ENCODE measurements around the gene ARL6IP4. TPM values are rescaled to one million over a fixed set of nuclear protein-coding genes. Genes with fewer than 3 reads are reported as not detected.

The ARL6IP4 gene
- total RNA-seq (ENCODE audit: low replicate concordance), result 140 and 146 TPM in 2 replicates
- long read RNA-seq, transcript ARL6IP4-220 (6 exons, 1,591 nt), result major isoform, 10 of 53 reads
- long read RNA-seq, transcript ARL6IP4-201 (6 exons, 1,644 nt), result major isoform, 10 of 53 reads
- long read RNA-seq, transcript ARL6IP4-210 (6 exons, 1,491 nt), result minor isoform, 7 of 53 reads
- long read RNA-seq, partial matches to known transcripts, result 3 of 53 reads
- long read RNA-seq, other reads (novel, unspliced or antisense), result 21 of 53 reads

DNA sequence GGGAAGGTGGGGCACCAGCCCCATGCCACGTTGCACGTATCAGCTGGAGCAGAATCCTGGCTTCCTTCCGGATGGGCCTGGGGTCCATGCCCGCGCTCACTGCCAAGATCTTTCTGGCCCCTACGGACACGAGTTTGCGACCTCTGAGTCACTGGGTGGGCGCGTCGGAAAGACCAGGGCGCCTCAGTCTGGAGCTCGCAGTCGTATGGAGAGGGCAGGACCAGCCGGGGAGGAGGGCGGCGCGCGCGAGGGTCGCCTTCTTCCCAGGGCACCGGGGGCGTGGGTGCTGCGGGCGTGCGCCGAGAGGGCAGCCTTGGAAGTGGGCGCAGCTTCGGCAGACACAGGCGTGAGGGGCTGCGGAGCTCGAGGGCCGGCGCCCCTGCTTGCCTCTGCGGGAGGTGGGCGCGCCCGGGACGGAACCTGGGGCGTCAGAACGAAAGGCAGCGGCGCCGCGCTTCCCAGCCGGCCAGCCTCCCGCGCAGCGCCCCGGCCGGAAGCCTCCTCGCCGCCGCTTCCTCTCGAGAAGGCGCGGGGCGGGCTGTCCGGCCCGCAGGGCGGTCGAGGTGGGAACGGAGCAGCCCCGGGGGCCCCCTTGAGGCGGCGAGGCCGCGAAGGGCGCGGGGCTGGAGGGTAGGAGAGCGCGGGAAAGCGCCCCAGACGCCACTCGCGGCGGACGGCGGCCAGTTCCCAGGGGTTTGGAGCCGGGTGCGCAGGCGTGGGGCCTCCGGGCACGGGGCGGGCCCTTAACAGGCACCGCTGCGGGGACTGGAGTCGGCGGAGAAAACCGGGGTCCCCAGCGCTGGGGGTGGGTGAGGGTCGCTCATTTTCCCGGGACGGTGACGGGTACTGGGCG lies at the start of gene ARL6IP4:
TSS of gene ARL6IP4 (plus strand) at position 499 of the 853 bp plus-strand sequence. CDS start 459 bp downstream, outside the sequence.
- DNase-seq (ENCODE audit: extremely low spot score, unreplicated experiment), result no peak
- Mint-ChIP-seq H3K27ac (peak within 1 kb of the TSS; percentile 84), H3K4me3 (peak within 1 kb of the TSS; percentile 95), H3K27me3 (no peaks in the 10 kb centered on the region), H3K4me1 (ENCODE audit: unreplicated experiment) (peaks cover 35% of the 10 kb centered on the region), H3K9me3 (no peaks in the 10 kb centered on the region), H3K36me3 (no peaks in the 10 kb centered on the region)
- peak; percentile 19 for TF ChIP-seq CTCF (conservative IDR thresholded peaks at IDR 0.05)

DNA sequence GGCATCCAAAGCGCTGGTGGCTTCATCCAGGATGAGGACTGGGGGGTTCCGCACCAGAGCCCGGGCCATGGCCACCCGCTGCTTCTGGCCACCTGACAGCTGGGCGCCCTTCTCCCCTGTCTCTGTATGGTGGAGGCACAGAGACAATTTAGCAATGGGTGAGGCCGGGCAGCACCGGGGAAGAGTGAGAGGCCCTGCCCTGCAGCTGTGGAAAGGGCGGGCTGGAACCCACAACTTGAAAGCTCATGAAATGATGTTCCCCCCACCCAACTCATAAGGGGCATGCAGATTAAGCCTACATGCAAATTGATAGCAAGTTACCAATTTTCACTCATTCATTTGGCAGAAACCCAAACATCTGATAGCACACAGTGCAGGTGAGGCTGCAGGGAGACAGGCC lies 48.3 kb upstream of the ARL6IP4 start:
- Mint-ChIP-seq H3K4me1 (ENCODE audit: unreplicated experiment) (no peaks in the 10 kb centered on the region), H3K4me3 (no peak overlapping the region)
- DNase-seq (ENCODE audit: extremely low spot score, unreplicated experiment), result no peak

DNA sequence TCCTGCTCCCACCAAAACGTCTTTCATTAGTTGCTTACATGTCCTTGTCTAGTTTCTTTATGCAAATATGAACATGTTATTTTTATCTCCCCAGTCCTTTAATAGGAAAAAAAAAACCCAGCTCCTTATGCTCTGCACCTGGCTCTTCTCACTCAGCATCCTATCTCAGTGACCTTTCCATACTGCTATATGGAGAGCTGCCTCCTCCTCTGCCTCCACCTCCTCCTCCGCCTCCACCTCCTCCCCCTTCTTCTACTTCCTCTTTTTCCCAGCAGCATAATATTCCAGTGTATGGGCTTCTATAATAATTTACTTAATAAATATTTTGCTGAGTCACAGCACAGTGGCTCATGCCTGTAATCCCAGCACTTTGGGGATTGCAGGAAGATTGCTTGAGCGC lies 45.8 kb upstream of the ARL6IP4 start:
- Mint-ChIP-seq H3K4me1 (ENCODE audit: unreplicated experiment) (no peaks in the 10 kb centered on the region), H3K27ac (no peak overlapping the region), H3K9me3 (no peaks in the 10 kb centered on the region), H3K27me3 (no peaks in the 10 kb centered on the region), H3K36me3 (no peaks in the 10 kb centered on the region), H3K4me3 (no peak overlapping the region)
- no peak for TF ChIP-seq CTCF (conservative IDR thresholded peaks at IDR 0.05)
- DNase-seq (ENCODE audit: extremely low spot score, unreplicated experiment), result no peak

More for the DNA sequence above, 48.3 kb upstream of the ARL6IP4 start:
- Mint-ChIP-seq H3K27me3 (no peaks in the 10 kb centered on the region), H3K36me3 (no peaks in the 10 kb centered on the region), H3K9me3 (no peaks in the 10 kb centered on the region), H3K27ac (no peak overlapping the region)
- TF ChIP-seq CTCF (conservative IDR thresholded peaks at IDR 0.05), result no peak

DNA sequence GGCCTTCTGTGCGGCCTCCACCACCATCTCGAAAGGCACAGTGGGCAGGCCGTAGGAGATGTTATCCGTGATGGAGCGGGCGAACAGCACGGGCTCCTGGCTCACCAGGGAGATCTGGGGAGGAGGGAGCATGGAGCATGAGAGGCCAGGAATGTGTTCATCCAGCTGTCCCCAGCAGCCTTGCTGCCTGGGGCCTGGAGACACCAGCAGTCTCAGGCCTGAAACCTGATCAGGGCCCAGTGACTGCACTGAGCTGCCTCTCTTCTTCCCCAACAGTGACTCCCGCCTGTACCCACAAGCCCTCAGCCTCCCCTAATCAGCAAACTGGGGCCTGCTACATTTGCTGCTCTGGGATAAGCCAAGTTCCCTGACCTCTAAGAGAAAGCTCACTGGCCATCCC lies 45.2 kb upstream of the ARL6IP4 start:
- H3K27me3 Mint-ChIP-seq, result no peaks in the 10 kb centered on the region
- H3K36me3 Mint-ChIP-seq, result no peaks in the 10 kb centered on the region
- no peak for TF ChIP-seq CTCF (conservative IDR thresholded peaks at IDR 0.05)
- no peak overlapping the region for H3K4me3 Mint-ChIP-seq
- H3K4me1 Mint-ChIP-seq (ENCODE audit: unreplicated experiment), result no peaks in the 10 kb centered on the region
- DNase-seq (ENCODE audit: extremely low spot score, unreplicated experiment), result no peak
- no peak overlapping the region for H3K27ac Mint-ChIP-seq
- no peaks in the 10 kb centered on the region for H3K9me3 Mint-ChIP-seq

DNA sequence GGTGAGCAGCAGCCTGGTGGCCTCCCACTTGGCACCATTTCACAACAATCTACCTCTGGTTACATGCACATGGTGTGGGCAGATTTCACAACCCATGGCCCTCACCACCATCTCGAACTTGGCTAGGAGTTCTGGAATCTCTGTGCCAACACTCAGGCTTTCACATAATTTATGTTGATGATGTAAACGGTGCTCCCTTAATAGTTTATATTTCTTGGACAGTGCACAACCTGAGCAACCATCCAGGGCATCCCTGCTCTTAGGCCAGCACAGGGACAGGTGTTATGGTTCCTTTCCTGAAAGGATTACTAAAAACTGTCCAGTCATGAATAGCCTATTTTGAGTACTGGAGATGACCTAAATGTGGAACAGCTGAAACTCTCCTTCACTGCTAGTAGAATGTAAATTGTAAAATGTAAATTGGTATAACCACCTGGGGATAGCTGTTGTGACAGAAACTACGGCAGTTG lies 42.8 kb upstream of the ARL6IP4 start:
- no peak overlapping the region for H3K4me3 Mint-ChIP-seq
- H3K9me3 Mint-ChIP-seq, result no peaks in the 10 kb centered on the region
- no peak for DNase-seq (ENCODE audit: extremely low spot score, unreplicated experiment)
- no peak for TF ChIP-seq CTCF (conservative IDR thresholded peaks at IDR 0.05)
- H3K27me3 Mint-ChIP-seq, result no peaks in the 10 kb centered on the region
- H3K4me1 Mint-ChIP-seq (ENCODE audit: unreplicated experiment), result peaks cover 1% of the 10 kb centered on the region
- no peak overlapping the region for H3K27ac Mint-ChIP-seq
- no peaks in the 10 kb centered on the region for H3K36me3 Mint-ChIP-seq

Measured in type B pancreatic cell (in vitro differentiated cells).